Endothelial cell of hepatic sinusoid (primary cell): ENCODE results near the gene TMEM181.
"Not testable (repeated sequence)": the region's sequence is repeated elsewhere in the genome, so short reads cannot be mapped to it uniquely, and the experiment has no call there.

Experiments used
- in situ Hi-C: cut with HindIII; loops from 2 replicates; pipeline ENCODE4 v1.10.0; 2017; ENCODE audit warnings: low sequenced_read_pairs

Gene TMEM181, protein sequence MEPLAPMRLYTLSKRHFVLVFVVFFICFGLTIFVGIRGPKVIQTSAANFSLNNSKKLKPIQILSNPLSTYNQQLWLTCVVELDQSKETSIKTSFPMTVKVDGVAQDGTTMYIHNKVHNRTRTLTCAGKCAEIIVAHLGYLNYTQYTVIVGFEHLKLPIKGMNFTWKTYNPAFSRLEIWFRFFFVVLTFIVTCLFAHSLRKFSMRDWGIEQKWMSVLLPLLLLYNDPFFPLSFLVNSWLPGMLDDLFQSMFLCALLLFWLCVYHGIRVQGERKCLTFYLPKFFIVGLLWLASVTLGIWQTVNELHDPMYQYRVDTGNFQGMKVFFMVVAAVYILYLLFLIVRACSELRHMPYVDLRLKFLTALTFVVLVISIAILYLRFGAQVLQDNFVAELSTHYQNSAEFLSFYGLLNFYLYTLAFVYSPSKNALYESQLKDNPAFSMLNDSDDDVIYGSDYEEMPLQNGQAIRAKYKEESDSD

DNA sequence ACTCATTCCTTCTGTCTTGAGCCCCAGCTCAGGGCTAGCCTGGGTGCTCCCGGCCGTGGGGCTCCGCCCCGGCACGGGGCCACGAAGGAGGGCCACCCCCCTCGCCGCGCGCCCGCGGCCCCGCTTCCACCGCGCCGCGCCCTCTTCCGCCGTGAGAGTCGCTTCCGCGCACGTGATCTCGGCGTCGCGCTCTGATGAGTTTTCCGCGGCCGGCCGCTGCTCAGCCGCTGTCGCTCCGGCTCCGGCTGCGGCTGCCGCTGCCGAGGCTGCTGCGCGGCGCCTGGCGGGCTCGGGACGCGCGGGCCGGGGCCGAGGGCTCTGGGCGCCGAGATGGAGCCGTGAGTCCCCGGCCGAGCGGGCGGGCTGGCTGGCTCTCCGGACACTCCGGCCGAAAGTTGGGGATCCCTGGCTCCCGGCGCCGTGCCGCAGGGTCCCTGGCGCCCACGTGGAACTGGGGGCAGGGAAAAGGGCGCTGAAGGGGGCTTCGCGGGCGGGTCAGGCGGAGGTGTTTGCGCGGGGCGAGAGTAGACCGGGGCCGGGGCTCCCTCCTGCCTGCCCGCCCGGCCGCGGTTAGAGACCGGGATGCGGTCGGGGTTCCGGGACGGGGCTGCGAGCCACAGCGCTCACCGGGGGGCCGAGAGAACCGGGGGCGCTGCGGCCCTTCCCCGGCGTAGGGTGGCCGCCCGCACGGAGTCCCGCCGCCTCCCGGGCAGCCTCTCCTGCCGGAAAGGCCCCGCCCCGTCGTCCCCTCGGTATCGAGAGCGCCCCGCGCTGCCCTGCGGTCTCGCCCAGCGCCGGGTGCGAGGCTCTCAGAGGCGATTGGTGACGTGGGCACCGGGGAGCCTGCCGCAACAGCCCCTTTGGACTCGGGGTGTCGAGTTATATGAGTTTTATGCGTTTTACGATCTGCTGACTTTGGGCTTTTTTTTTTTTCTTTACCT, at the start of gene TMEM181:
TSS of gene TMEM181 (plus strand) at position 197 of the 941 bp plus-strand sequence. CDS start at position 331, 134 bp downstream.
- in situ Hi-C loops, result no loop called here

GRCh38 chr6:158512809-158513208, 47.1 kb upstream of the TMEM181 start:
- in situ Hi-C loops, result no loop called here

DNA sequence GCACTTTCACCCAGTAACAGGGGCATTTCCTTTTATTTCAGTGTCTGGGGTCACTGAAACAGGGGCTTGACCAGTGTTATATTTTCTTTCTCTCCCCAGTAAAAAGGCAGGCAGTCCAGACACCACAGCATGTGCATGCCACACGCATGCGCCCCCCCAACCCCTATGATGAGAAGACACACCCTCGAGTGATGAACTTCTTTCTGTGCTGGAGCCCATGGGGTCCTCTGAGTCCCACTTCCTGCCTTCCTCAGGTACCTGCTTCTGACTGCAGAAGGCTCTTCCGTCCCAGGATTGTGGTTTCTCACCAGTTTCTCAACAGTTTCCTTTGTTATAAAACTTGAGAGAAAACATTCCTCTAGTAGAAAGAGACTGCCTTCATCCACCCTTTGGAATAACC, 45.7 kb upstream of the TMEM181 start:
- in situ Hi-C loops, result no loop called here

DNA sequence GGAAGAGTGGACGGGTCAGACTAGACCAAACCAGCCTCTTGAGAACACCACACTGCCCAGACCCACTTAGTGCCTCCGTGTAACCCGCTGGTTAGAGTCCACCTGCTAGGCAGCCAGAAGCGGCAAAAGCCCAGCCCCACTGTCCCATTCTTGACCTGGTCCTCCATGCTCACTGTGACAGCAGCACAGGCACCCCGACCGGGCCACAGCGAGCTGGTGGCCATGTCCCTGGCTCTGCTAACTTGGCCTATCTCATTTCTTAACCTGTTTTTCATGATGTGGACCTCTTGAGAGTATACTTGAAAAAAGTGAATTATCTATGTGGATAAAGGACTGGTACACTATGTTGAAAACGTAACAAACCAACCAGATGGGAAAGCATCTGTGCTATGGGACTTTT, 44.9 kb upstream of the TMEM181 start:
- in situ Hi-C loops, result no loop called here

DNA sequence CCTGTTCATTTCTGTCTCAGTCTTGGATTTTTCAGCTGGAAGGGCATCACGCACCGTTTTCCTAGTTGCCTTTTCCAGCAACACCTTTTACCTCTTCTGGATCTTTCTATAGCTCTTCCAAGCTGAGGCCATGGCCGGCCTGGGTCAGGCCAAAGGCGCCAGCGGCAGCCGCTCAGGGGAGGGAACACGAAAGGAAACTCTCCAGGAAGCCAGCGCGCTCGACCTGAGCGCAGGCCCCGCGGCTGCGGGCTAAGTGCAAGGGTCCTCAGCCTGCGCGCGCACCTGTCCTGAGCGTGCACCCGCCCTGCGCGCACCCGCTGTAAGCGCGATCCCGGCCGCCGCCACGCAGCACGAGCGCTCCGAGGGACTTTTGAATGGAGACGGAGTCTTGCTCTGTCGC, 43.8 kb upstream of the TMEM181 start:
- in situ Hi-C loops, result no loop called here

DNA sequence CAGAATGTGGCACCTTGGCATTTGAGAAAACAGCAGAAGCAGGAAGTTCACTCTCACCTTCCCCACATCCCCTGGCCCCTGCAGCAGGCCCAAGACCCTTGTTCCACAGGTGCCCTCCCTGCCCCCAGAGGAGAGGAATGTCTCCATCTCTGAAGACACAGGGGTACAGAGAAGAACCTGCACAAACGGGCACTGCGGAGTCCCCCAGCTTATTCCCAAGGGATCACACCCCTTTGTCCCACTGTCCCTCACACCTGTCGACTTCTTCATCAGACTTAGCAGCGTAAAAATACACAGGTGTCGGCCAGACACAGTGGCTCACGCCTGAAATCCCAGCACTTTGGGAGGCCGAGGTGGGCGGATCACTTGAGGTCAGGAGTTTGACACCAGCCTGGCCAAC, 42.9 kb upstream of the TMEM181 start:
- in situ Hi-C loops, result no loop called here

DNA sequence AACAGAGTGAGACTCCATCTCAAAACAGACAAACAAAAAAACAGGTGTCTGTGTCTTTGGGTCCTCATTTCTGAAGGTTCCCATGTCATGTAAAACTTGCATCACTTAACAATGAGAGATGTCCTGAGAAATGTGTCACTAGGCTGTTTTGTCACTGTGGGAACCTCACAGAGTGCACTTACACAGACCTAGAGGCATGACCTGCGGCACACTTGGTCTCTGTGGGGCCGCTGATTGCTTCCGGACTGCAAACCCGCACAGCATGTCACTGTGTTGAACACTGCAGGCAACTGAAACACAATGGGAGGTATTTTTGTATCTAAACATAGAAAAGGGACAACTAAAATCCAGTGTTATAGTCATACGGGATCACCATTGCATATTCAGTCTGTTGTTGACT, 42.3 kb upstream of the TMEM181 start:
- in situ Hi-C loops, result no loop called here

- in situ Hi-C loops, result no loop called here
Observed at GRCh38 chr6:158518191-158519127, 41.4 kb upstream of the TMEM181 start.

DNA sequence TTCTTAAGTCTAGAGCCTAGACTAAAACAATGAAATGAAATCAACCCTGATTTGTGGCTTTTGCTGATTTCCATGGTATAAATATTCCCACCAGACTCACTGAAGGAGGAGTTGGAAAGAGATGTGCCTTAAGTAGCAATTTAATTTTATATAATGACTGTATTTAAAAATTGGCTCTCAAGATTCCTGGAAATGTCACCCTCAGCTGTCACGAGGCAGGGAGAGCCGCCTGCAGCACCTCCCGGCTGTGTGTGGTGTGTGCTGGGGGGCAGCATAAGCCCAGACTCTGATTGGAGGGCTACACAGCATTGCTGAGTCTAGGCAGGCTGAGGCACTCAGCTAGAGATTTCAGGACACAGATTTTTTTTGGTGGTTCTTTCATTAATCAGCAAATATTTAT, 40.6 kb upstream of the TMEM181 start:
- in situ Hi-C loops, result no loop called here

DNA sequence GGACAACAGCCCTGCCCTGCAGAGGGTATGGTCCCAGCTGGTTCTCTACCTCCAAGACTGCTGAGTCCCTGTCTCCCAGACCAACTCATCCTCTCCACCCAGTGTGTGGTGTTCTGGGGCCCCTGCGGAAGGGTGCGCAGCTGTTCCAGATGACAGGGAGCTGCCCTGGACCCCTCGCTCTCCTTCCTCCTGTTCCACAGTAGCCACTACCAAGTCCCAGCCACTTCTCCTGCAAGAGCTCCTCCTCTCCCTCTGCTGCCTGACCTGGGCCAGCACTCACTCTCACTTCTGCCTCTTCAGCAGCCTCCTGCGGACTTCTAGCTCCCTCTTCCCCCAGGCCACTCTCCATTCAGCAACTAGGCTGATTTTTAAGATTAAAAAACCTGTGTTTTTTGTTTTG, 40.1 kb upstream of the TMEM181 start:
- in situ Hi-C loops, result no loop called here

- in situ Hi-C loops, result not testable (repeated sequence)
Observed at GRCh38 chr6:158520975-158521374, 38.9 kb upstream of the TMEM181 start.

- in situ Hi-C loops, result no loop called here
Observed at GRCh38 chr6:158521759-158522158, 38.1 kb upstream of the TMEM181 start.

GRCh38 chr6:158522616-158523015, 37.3 kb upstream of the TMEM181 start:
- in situ Hi-C loops, result no loop called here

DNA sequence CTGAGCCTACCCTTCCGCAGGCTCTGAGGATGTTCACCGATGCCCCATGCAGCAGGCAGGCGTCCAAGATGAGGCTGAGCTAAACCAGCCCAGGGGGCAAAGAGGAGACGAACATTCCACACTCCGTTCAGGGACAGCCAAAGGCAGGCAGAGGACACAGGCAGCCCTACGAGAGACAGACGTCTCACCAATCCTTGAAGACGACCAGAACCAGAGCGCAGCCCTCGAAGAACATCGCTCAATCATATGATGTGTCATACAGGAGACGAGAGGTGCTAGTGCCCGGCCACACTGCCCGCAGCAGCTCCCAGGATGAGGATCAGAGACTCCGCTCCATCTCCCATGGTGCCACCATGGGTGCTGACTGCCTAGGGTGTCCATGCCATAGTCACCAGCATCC, 35.6 kb upstream of the TMEM181 start:
- in situ Hi-C loops, result no loop called here

GRCh38 chr6:158527858-158528257, 32.0 kb upstream of the TMEM181 start:
- in situ Hi-C loops, result not testable (repeated sequence)

GRCh38 chr6:158528826-158529225, 31.1 kb upstream of the TMEM181 start:
- in situ Hi-C loops, result no loop called here

- in situ Hi-C loops, result no loop called here
Observed at GRCh38 chr6:158529629-158530028, 30.3 kb upstream of the TMEM181 start.

- in situ Hi-C loops, result no loop called here
Observed at GRCh38 chr6:158531566-158531965, 28.3 kb upstream of the TMEM181 start.

- in situ Hi-C loops, result no loop called here
Observed at GRCh38 chr6:158531970-158532369, 27.9 kb upstream of the TMEM181 start.

DNA sequence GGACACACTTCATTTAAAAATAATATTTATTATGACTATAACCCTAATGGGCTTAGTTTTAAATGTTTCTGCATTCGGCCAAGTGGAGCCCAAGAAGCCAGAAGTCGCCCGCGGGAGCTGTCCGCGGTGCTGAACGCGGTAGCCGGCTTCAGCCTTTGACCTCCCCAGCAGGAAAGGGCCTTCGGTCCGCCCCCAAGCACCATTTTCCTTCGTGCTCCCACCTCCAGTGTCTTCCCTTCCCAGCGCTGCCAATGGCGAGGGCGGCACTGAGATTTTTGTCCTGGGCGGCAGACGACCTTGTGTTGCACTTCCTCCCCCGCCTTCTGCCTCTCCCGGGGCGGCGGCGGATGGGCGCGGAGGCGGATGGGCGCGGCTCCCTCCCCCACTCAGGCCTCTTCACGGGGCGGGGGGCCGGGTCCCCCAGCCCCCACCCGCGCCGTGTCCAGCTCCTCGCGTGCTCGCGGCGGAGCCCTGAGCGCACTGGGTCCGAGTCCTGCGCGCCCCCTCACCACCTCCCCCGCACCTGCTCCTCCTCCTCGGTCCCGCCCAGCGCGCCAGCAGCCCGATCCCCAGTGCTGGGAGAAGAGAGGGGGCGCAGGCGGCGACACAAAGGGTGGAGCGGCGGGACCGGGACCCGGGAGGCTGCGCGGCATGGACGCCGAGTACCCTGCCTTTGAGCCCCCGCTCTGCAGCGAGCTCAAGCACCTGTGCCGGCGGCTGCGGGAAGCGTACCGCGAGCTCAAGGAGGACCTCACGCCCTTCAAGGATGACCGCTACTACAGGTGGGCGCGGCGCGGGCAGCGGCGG, 23.6 kb upstream of the TMEM181 start:
- in situ Hi-C loops, result no loop called here
